Stimulated activated CD4-positive, alpha-beta T cell treated with anti-CD3 and anti-CD28 coated beads, Interleukin-1b, Interleukin-23, amount 100 ng/mL, for 48 hours (primary cell): ENCODE results near the gene C1QTNF12.

ENCODE experiments used
- DNase-seq: peaks from one replicate; pipeline ENCODE4 v3.0.0-alpha.2; 2020

C1QTNF12 gene

DNA sequence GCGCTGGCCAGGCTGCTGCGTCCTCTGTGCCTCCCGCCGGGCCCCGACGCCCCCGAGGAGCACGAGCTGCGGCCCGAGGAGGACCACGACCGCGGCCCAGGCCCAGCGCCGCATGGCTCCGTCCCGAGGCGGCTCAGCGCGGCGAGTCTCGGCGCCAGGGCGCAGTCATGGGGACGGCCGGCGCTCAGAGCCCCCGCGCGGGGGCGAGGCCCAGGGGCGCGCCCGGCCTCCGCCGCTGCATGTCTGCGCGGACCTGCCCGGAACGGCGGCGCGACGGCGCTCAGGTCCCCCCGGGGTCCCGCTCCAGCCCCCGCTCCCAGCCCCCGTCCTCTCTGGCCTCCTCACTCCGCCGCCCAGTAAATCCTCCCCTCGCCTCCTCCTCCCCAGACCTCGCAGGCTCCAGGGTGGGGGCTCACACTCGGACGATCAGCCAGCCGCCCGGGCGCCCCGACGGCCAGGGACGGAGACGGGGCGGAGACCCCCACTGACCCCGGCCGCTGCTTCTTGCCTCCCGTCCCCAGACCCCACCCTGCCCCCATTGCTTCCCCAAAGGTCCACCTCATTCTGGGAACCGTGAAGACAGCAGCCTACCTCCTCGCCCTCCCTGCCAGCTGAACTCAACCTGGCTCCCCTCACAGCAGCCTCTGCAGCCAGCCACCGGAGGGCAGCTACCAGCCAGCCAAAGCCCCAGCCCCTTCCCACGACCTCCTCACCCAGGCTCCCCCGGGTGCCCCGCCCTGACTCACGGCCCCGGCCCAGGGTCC is at the start of gene C1QTNF12:
TSS of gene C1QTNF12 (minus strand) at position 146 of the 764 bp plus-strand sequence. CDS start at position 114, 32 bp downstream.
- DNase-seq, result no peak

DNA sequence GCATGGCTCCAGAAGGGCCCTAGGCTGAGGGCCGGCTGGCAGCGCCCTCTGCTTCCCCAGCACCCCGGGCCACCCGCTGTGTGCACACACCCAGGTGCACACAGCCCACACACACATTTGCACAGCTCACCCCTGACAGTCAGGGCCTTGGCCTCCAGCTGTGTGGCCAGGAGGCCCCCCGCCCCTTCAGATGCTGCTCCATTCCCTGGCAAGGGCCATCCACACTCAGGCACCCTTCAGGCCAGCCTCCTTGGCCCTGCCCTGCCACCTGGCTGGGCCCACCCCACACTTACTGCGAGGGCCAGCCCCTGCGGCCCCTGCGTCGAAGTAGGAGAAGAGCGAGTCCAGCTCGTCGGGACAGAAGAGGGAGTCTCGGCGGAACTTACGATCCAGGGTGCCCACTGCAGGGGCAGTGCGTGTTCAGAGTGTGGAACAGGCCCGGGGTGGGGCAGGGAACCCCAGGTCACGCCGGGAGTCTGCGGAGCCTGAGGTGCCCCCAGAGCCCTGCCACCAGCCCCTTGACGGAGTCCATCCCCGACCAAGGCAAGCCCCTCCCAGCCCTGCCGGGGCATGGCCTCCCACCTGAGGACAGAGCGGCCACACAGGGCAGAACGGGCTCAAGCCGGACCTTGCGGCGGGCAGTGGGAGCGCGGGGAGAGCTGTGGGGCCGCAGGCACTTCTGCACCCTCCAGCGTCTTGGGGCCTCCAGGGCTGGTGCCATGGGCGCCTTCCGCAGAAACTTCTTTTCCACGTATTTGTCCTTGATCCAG is 48.8 kb upstream of the C1QTNF12 start:
- DNase-seq, result no peak

- DNase-seq, result no peak
Measured at GRCh38 chr1:1294250-1294890, 47.8 kb upstream of the C1QTNF12 start.

- DNase-seq, result no peak
Measured at GRCh38 chr1:1293263-1294249, 47.0 kb upstream of the C1QTNF12 start.

GRCh38 chr1:1292851-1293250 is 46.3 kb upstream of the C1QTNF12 start:
- DNase-seq, result no peak

GRCh38 chr1:1292442-1292779 is 45.9 kb upstream of the C1QTNF12 start:
- no peak for DNase-seq

GRCh38 chr1:1291548-1292441 is 45.3 kb upstream of the C1QTNF12 start:
- peak; percentile 57 for DNase-seq

GRCh38 chr1:1291023-1291528 is 44.6 kb upstream of the C1QTNF12 start:
- DNase-seq, result no peak

- peak; percentile 64 for DNase-seq
Measured at GRCh38 chr1:1290238-1290731, 43.8 kb upstream of the C1QTNF12 start.

DNA sequence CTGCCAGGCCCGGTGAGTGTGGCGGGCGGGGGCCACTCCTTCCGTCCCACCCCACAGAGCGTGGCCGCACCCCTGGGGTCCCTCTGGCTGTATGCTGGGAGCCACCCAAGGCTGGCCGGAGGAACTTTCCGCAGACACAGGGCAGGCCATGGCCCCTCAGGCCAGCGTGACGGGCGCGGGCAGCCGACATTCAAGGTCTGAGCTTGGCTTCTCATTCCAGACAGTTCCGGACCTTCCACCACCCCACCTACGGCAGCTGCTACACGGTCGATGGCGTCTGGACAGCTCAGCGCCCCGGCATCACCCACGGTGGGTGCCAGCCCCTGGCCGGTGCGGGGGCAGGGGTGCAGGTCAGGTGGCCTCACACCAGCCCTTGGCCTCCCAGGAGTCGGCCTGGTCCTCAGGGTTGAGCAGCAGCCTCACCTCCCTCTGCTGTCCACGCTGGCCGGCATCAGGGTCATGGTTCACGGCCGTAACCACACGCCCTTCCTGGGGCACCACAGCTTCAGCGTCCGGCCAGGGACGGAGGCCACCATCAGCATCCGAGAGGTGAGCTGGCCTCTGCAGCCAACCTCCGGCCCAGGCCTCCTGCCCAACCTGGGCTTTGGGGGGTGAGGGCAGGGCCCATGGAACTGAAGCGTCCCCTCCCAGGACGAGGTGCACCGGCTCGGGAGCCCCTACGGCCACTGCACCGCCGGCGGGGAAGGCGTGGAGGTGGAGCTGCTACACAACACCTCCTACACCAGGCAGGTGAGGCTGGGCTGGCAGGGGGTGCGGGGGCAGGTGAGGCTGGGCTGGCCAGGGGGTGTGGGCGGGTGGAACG is 41.0 kb upstream of the C1QTNF12 start:
- DNase-seq, result no peak

GRCh38 chr1:1286313-1287261 is 40.1 kb upstream of the C1QTNF12 start:
- no peak for DNase-seq

GRCh38 chr1:1285611-1286311 is 39.2 kb upstream of the C1QTNF12 start:
- no peak for DNase-seq

- DNase-seq, result no peak
Measured at GRCh38 chr1:1285102-1285571, 38.6 kb upstream of the C1QTNF12 start.

DNA sequence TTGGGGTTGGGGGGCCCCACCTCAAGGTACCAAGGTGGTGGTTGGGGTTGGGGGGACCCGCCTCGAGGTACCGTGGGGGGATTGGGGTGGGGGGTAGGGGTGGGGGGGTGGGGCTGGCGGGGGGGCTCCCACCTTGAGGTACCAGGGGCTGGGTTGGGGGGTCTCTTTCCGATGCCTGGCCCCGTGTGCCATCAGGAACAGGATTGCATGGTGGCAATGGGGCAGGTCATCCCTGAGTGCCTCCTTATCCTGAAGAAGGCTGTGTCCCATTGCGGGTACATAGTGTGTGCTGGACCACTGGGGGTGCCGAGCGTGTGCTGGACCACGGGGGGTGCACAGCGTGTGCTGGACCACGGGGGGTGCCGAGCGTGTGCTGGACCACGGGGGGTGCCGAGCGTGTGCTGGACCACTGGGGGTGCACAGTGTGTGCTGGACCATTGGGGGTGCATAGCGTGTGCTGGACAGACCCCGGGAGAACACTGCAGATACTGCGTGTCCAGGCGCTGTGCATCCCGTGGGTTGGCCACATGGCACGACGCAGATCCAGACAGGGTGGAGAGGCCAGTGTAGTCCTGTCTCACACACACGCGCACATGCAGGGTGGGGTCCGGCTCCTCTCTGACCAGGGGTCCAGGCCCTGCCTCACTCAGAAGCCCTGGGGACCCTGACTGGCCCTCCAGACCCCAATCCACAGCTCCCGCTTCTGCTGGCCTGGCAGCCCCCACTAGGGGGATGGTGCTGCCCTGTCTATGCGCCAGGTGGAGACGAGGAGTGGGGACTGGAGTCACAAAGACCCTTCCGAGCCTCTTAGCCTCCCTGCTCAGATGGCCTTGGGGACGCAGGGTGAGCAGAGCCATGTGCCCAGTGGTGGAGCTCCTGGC is 37.9 kb upstream of the C1QTNF12 start:
- no peak for DNase-seq

GRCh38 chr1:1283821-1284220 is 37.3 kb upstream of the C1QTNF12 start:
- no peak for DNase-seq

DNA sequence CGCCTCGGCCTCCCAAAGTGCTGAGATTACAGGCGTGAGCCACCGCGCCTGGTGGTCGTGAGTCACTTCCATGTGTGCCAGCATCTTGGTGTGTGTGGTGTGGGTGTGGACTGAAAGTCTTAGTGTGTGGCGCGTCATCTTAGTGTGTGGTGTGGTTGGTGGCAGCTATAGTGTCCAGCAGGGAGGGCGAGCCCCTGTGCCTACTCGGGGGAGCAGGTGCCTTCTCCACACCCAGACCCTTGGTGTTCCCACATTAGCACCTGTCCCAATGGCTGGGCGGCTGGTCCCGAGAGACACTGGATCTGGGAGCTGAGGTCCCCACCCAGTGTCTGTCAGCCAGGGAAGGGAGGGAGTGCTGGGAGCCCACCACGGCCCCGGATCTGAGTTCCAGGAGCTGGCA is 36.5 kb upstream of the C1QTNF12 start:
- peak; percentile 60 for DNase-seq
